ENCODE measurements around the gene ABHD8. TPM values are rescaled to one million over a fixed set of nuclear protein-coding genes. Genes with fewer than 3 reads are reported as not detected.

ABHD8 gene
- total and polyA plus RNA-seq, 2 of the 13 experiments (the other 11 are each of a cell fraction or from before 2014, with no cell fraction given), result 6.3 to 7.2 TPM

- TF ChIP-seq CTCF (CRISPR knock-in tag; IDR thresholded peaks at IDR 0.05) (0 out of 2 replicates have a peak, but pooled peaks have one; percentile 23), SAP130 (CRISPR knock-in tag; IDR thresholded peaks at IDR 0.05; ENCODE audit: low read depth) (peak; percentile 83), CAMTA2 (CRISPR knock-in tag; IDR thresholded peaks at IDR 0.05; ENCODE audit: borderline replicate concordance) (peak; percentile 67; the same call in 1 of the 2 replicates), ATF4 (CRISPR knock-in tag; IDR thresholded peaks at IDR 0.05) (no peak), ZNF614 (CRISPR knock-in tag; IDR thresholded peaks at IDR 0.05; ENCODE audit: borderline replicate concordance) (no peak; the same call in 1 of the 2 replicates), HOXA7 (CRISPR knock-in tag; IDR thresholded peaks at IDR 0.05) (no peak), SRSF9 (IDR thresholded peaks at IDR 0.05; ENCODE audit: borderline replicate concordance, insufficient read depth, low read depth, low read length, poor library complexity, severe bottlenecking) (no peak), ZNF597 (CRISPR knock-in tag; IDR thresholded peaks at IDR 0.05) (no peak), KAT7 (CRISPR knock-in tag; IDR thresholded peaks at IDR 0.05; ENCODE audit: borderline replicate concordance) (peak; percentile 67; the same call in 1 of the 2 replicates), ELK4 (CRISPR knock-in tag; IDR thresholded peaks at IDR 0.05; ENCODE audit: borderline replicate concordance) (no peak), ZKSCAN1 (IDR thresholded peaks at IDR 0.05; ENCODE audit: low read length) (no peak), BRD4 (CRISPR knock-in tag; IDR thresholded peaks at IDR 0.05) (peak; percentile 42; the same call in 1 of the 2 replicates), SAFB2 (CRISPR knock-in tag; IDR thresholded peaks at IDR 0.05; ENCODE audit: borderline replicate concordance, low read depth) (peak; percentile 90; the same call in 1 of the 2 replicates), ZNF496 (CRISPR knock-in tag; IDR thresholded peaks at IDR 0.05; ENCODE audit: insufficient replicate concordance) (no peak), MAFK (conservative IDR thresholded peaks at IDR 0.05 in 1 of 2, IDR thresholded peaks at IDR 0.05 in 1 of 2; ENCODE audit: low read length in 2 of 2) (no peak), MTERF4 (CRISPR knock-in tag; IDR thresholded peaks at IDR 0.05) (0 out of 2 replicates have a peak, but pooled peaks have one; percentile 46), KDM5A (IDR thresholded peaks at IDR 0.05; ENCODE audit: borderline replicate concordance, low read length) (no peak), MAZ (IDR thresholded peaks at IDR 0.05; ENCODE audit: borderline replicate concordance, low read depth, low read length) (peak; percentile 25; the same call in 1 of the 2 replicates), MAZ (CRISPR knock-in tag; IDR thresholded peaks at IDR 0.05; ENCODE audit: low read depth) (peak; percentile 83)
These were observed 31.5 kb upstream of the ABHD8 start, which contains the start of gene ANO8 (continued) for GRCh38 chr19:17334414-17335409.
